Stimulated activated CD8-positive, alpha-beta memory T cell treated with anti-CD3 and anti-CD28 coated beads, Interleukin-15, amount 100 ng/mL, for 24 hours (primary cell): ENCODE measurements around the gene NINL.
"Not testable (repeated sequence)": the region's sequence is repeated elsewhere in the genome, so short reads cannot be mapped to it uniquely, and the experiment has no call there.

ENCODE experiments used
- DNase-seq: peaks from one replicate; pipeline ENCODE4 v3.0.0-alpha.2; 2020; ENCODE audit warnings: low read depth

The NINL gene

DNA sequence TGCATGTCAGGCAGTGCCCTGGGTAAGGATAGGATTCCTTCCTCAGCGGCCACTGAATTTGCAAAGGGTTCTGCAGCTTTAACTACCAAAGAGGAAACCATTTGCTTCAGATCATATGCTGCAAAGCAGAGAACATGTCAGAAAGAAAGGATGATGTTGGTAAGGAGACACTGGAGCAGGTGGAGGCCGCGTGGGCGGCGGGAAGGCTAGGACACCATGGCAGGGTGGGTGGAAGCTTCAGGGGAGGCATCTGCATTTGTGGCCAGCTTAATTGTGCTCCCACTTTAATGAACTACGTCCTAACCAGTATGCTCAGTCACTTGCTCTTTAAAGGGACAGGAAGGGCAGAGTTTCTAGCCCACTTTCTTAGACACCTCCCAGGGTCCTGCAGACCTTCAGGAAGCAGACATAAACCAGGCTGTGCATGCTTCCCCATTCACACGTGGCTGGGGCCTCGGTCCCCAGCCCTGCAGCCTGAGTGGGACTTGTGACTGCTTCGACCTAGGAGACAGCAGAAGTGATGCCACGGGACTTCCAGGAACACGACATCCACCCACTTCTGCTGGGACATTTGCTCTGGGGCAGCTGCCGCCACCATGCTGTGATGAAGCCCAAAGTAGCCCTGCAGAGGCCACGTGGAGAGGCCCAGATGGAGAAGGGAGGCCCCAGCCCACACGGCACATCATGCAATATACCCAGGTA is 101.7 kb downstream of the NINL start:
- no peak for DNase-seq

DNA sequence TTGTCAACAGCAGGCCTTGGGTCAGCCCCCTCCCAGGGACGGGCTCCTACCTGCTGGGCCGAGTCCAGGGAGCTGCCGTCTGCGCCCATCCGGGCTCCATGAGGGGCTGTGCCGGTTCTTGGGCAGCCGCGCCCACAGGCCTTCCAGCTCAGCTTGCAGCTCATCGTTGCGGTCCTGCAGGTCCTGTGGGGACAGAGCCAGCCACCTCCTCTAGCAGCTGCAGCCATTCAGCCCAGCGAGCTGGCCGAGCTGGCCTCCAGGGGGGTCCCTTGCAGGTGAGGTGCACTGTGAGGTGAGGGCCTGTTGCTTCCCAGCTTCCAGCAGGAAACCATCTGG is 103.4 kb downstream of the NINL start:
- DNase-seq: no peak

DNA sequence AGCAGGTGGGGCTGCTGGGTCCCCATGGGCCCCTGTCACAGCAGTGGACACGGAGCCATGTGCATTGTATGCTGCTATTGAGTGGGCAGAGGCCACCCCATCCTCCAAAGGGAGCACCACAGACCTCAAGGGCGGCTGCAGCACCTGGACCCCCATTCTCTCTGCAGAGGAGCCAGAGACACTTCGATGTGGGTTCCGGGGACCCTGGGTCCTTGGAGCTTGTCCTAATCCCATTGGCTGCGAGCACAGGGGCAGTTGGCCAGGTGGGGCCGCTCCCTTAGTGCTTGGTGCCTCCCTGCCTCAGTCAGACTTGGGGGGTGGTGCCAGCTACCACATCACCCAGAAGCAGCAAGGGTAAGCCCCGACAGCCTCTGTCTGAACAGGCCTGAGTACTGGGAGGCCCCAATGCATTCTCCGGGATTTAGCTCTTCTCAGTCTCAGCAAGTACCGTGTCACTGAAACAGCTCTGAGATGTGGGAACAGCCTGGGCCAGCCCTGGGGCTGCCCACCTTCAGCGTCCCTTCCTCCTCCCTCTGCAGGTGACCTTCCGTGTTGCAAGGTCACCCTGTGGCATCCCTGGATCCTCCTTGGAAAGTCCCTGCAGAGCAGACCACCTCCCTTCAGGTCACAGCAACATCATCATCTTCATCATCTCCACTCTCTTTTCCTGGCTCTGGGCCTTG is 104.0 kb downstream of the NINL start:
- DNase-seq: no peak

DNA sequence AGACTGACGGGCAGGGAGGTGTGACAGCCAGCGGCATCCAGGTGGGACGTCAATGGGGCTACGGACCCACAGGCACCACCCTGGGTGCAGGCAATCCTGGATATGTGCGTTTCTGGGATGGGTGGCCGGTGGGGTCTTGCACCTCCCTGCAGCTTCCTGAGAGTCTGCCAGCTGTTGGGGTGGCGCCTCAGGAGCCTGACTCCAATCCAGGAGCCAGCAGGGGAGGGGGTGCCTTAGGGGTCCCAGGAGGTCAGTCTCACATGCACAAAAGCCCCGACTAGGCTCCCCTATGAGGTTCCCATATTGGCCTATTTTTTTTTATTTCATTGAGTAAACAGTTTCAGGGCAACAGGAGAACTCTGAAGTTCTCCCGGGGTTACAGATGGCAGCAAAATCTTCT is 104.5 kb downstream of the NINL start:
- DNase-seq: no peak

DNA sequence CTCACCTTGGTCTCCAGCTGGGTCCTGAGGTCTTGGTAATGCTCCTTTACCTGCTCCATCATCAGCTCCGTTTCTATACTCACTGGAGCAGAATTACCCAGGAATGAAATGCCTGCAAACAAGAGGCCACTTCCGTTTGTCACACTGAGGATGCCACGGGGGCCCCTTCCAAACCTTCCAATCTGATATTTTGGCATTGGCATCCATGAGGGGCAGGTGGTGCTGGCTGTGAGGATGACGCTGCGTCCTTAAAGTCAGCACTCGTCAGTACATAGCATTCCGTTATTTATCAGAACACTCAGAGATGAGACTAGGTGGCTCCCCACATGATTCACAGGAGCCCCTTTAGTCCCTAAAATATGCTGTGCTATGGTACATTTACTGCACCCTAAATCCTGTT is 105.2 kb downstream of the NINL start:
- DNase-seq: no peak

DNA sequence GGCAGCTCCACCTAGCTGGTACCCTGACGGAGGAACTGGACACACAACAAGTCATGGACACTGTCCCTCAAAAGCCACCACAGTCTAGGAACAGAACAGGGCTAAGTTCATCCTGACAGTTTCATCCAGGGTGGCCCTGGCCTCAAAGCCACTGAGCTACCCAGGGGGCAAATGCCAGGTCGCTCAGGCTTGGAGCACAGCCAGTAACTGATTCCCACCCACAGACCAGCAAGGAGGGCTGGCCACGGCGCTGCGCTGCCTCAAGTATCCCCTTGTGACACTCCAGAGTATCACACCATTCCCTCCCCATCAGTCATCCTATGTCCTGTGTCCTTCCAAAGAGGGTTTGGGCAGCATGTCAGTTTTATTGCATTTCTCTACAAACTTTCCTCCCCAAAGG is 105.7 kb downstream of the NINL start:
- no peak for DNase-seq

DNA sequence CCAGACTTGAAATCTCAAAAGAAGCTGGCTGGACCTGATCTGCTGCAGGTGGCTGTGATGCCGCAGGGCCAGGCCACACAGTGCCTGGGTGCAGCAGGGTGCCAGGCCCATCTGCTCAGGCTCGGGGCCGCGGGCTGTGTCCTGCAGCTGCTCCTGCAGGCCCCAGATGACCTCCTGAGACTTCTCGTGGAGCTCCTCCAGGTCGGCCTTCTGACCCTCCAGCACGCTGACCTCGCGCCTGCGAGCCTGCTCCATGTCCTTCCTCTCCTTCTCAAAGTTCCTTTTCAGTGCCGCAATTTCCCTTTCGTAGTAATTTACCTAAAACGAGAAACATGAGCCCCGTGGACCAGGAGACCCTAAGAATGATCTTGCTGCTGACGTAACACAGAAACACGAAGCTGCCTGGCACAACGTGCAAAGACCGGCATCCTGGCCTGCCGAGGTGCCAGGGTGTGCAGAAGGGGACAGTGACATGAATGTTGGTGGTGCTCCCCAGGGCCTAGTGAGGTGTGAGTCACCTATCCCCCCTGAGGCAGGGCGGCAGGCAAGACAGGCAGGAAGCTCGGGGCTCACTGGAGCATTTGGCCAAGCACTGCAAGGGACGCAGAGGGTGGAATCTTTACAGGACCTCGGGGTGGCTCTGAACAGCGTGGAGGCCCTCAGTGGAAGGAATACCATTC is 106.3 kb downstream of the NINL start:
- DNase-seq: no peak

DNA sequence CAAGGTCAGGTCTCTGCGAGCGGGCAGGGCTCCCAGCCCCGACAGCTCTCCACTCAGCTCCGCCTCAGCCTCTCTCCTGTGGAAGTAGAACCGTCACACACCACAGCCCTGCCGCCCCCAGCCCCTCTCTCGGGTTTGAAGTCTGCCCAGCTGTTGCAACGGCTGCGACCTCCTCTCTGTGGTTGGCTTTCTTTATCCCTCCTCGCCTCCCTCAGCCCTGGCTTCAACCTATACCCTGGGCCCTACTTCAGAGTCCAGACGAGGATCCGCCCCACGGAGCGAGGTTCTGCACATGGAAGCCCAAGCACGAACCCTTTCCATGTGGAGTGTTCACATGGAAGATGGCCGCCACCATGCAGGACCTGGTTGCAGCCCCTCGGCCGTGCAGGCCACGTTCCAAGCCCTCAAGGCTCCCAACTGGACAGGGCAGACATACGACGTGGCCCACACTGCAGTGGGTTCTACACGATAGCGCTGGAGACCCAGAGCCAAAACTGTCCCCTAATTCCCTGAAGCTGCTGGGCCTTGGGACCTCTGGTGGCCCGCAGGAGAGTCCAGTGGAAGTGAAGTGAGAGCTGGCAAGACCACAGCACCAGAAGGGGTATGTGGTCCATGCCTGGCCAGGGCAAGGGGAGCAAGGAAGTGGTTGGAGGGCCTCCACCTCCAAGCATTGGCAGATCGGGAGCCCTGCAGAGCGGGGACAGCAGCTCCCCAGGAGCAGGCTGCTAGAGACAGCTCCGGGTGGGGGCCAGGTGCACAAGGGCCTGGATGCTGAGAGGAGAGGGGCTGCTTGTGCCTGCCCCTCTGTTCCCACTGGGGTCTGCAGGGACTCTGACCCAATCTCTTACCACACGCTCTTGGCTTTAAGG is 108.1 kb downstream of the NINL start:
- no peak for DNase-seq

DNA sequence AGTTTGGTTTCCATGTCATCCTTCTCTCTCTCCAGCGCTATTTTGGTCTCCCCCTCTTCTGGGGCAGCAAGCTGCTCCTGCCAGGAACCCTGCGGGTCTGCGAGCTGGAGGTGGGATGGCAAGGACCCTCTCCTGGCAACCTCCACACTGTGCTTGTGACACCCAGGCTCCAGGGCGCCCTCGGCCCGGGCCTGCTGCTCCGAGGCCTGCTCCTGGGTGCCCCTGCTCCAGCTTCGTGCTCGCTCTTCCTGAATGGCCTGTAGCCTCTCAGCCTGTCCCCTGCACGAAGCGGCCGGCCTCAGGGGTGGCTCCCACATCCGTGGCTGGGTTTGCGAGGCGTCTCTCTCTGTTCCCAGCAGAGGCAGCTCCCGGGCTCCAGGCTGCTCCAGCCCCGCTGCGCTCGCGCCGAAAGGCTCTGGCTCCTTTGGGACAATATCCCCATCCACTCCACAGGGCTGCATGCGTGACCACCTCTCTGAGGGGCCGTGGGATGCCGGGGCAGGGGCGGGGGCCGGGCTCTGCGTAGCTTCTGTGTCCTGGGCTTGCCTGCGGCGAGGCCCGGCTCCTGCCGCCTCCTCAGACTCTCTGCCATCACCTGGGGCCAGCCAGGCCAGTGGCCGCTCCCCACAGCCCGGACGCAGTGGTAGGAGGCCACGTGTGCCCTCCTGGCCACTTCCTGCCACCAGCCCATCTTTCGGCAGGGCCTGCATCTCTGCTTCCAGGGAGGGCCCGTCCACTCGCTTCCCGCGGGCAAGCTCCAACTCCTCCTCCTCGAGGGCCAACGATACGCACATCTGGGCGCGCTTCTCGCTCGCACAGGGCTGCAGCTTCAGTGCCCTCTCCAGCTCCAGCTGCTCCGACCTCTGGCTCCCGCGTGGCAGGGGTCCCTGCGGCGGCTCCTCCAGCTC is 109.0 kb downstream of the NINL start:
- DNase-seq: no peak

DNA sequence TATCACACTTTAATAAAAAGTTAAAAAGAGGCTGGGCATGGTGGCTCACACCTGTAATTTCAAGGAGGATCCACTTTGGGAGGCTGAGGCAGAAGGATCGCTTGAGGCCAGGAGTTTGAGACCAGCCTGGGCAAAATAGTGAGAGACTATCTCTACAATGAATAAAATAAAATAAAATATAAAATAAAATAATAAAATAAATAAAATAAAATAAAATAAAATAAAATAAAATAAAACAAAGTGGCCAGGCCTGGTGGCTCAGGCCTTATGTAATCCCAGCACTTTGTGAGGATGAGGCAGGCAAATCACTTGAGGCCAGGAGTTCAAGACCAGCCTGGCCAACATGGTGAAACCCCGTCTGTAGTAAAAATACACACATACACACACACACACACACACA is 112.0 kb downstream of the NINL start:
- DNase-seq: not testable (repeated sequence)

DNA sequence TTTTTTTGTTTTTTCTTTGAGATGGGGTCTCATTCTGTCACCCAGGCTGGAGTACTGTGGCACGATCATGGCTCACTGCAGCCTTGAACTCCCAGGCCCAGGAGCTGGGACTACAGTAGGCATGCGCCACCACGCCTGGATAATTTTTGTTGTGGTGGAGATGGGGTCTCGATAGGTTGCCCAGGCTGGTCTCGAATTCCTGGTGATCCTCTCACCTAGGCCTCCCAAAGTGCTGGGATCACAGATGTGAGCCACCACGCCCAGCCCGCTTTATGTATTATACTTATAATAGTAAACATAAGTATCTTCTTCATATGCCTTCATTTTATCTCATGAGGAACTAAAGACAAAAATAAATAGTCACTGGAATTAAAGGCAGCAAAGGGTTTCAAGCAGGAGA is 114.3 kb downstream of the NINL start:
- no peak for DNase-seq

DNA sequence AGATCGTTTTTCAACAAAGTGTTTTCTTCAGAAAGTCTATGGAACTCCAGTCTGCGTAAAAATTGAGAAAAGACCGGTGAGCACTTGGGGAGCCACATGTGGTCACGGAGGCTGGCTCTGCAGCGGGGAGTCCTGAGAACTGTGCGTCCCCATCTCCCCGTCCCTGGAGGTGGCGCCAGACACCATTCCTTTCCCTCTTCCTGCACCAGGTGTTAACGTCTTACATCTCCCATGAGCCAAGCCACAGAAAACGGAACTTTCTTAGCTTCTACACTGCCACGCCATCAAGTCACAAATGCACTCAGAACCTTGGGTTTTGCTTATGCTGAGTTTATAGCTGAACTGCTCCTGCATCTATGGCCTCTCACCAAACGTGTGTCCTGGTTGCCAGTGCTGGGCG is 115.3 kb downstream of the NINL start:
- no peak for DNase-seq

DNA sequence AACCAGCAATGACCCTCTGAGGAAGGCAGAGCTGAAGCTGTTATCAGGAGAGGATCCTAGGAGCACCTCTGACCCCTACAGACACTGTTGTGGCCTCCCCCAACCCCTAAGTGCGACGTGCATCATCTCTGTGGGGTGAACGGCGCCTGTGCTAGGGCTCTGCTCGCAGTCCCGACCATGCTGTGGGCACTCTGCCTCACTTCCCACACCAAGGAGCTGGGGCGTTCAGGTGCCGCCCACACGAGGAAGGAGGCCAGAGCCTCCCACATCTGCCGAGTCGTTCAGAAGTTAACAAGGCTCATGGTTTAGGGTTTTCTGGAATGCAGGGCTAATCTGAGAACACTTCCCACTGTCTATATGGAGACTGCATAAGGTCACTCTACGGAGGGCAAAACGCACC is 115.8 kb downstream of the NINL start:
- no peak for DNase-seq

DNA sequence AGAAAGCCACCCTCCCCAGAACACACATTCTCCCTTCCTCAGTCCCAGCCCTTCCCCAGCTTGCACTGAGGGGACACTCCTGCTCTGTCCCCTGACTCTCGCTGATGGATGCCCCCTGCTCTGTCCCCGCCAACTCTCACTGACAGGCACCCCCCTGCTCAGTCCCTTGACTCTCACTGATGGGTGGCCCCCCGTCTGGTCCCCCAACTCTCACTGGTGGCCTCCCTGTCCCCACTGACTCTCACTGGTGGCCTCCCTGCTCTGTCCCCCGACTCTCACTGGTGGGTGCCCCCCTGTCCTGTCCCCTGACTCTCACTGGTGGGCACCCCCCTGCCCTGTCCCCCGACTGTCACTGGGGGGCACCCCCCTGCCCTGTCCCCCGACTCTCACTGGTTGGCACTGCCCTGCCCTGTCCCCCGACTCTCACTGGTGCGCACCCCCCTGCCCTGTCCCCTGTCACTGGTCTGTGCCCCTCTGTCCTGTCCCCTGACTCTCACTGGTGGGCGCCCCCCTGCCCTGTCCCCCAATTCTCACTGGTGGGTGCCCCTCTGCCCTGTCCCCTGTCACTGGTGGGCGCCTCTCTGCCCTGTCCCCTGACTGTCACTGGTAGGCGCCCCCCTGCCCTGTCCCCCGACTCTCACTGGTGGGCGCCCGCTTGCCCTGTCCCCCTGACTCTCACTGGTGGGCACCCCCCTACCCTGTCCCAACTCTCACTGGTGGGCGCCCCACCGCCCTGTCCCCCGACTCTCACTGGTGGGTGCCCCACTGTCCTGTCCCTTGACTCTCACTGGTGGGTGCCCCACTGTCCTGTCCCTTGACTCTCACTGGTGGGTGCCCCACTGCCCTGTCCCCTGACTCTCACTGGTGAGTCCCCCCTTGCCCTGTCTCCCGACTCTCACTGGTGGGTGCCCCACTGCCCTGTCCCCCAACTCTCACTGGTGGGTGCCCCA is 116.9 kb downstream of the NINL start:
- DNase-seq: no peak

DNA sequence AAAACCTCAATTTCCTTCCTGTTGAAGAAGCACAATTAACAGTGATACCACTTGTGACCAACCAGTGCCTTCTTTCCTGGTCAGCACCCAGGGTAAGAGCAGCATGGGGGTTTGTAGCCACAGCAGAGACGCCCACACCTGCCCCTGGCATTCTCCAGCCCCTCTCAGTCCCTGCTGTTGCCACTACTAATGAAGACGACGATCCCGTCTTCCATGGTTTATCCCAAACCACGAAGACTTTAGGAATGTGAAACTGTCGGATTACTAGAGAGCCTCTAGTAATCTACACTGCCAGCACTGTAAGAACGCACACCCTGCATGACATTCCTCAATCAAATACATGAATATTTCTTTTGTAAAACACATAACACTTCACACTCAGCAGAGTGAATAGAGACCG is 117.9 kb downstream of the NINL start:
- DNase-seq: no peak

DNA sequence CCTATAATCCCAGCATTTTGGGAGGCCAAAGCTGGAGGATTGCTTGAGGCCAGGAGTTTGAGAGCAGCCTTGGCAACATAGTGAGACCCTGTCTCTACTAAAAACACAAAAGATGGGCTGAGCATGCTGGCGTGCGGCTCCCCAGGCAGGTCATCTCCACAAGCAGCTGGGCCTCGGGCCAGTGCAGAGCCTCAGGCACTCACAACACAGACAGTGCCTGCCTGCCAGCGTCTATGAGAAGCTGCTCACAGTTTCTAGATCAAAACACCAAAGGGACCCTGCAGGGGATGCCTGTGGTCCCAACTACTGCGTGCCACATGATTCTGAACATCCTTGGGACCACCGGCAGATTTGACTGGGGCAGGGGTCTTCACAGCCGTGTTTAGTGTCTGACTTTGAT is 118.5 kb downstream of the NINL start:
- DNase-seq: no peak

DNA sequence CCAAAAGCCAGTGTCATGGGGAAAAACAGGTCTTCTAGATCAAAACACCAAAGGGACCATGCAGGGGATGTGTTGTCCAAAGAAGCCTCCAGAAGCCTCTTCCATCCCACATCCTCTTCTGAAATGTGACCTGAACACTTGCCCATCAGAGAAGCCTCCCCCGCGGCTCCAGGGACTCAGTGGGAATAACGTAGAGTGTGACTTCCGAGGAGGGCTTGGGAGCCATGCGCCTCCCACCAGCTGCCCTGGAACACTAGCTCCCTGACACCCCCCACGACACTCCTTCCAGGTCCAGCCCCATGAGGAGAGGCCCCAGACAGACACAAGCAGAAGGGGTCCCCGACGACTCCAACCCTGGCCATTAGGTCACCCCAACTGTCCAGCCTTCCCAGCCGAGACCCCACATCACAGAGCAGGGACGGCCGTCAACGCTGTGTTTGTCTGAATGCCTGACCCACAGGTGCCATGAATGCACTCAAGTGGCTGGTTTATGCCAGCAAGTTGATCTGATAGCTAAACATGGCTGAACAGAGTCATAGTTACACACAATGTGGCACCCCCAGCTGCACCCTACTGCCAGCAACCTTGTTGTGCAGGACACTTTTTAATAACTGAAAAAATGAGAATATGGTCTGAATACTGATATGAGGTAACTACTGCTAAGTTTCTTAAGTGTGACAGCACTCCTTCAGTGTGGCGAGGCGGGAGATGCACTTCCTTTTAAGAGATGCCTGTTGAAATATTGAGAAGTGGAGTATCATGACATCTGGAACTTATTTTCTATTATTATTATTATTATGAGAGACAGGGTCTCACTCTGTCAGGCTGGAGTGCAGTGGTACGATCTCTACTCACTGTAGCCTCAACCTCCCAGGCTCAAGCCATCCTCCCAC is 119.8 kb downstream of the NINL start:
- no peak for DNase-seq

DNA sequence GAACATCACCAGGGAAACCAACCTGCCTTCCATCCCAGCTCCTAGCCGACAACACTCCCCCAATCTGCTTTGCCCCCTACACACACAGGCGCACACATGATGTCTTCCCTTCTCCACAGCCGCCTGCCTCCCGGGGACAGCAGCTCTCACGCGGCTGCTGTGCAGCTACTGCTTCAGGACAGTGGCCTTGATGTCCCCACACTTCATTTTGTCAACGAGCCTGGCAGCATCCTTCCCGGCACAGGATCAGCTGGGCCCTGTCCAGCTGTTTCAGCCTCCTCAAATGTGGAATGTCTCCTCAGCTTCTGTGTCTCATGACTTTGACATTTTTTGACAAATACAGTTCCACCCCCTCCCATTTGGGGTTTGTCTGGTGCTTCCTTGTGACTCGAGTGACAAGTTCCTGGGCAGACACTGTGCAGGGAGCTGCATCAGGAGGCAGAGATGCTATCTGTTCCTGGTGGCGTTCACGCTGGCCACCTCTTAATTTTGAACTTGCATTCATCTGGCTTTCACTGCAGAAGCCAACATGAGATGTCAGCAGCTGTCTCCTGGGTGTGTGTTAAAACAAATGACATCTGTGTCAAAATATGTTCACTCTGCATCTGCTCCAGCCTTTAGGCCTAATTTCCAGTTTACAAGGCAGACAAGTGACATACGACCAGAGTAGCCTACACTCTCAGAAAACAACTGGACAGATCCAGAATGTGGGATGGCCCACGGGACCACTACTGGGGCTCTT is 120.7 kb downstream of the NINL start:
- DNase-seq: no peak
